GM18907 (cell line): ENCODE measurements around the gene CLDN16.

Source experiments
- ATAC-seq: cut with Tn5 transposase; IDR thresholded peaks from one replicate; pipeline ENCODE4 v1.9.1; 2021; ENCODE audit warnings: mild to moderate bottlenecking, moderate library complexity; ENCODE audit not compliant: unreplicated experiment

CLDN16 gene

DNA sequence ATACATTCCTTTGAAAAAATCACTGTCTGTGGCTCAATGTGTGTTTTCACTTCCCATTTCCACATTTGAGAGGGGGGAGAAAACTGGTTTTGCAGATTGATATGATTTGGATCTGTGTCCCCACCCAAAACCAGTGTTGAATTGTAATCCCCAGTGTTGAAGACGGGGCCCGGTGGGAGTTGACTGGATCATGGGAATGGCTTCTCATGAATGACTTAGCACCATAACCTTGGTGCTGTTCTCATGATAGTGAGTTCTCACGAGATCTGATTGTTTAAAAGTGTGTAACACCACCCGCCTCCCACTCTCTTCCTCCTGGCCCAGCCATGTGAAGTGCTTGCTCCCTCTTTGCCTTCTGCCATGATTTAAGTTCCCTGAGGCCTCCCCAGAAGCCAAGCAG is 45.7 kb downstream of the CLDN16 start:
- ATAC-seq: no peak

GRCh38 chr3:190435618-190436017 is 47.7 kb downstream of the CLDN16 start:
- no peak for ATAC-seq

- no peak for ATAC-seq
Observed at GRCh38 chr3:190436331-190436730, 48.4 kb downstream of the CLDN16 start.

- no peak for ATAC-seq
Observed at GRCh38 chr3:190442240-190442639, 54.3 kb downstream of the CLDN16 start.

DNA sequence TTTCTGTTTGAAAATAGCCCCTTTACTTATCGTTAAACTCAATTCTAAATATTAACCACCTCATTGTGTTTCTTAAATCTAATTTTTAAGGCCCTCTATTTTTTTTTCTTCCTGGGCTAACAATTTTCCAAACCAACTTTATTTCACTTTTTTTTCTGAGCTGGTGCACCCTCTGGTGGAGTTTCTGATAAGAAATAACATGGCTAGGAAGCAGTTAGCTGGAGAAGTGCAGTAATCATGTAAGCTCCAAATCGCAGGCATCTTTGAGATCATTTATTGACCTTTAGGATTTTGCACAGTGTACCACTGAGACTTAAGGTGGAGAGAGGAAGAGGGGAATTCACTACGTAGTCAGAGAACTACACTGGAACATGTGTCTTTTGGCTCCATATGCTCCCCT is 55.3 kb downstream of the CLDN16 start:
- no peak for ATAC-seq

GRCh38 chr3:190444006-190444405 is 56.0 kb downstream of the CLDN16 start:
- no peak for ATAC-seq

- ATAC-seq: no peak
Observed at GRCh38 chr3:190444576-190445145, 56.7 kb downstream of the CLDN16 start.

DNA sequence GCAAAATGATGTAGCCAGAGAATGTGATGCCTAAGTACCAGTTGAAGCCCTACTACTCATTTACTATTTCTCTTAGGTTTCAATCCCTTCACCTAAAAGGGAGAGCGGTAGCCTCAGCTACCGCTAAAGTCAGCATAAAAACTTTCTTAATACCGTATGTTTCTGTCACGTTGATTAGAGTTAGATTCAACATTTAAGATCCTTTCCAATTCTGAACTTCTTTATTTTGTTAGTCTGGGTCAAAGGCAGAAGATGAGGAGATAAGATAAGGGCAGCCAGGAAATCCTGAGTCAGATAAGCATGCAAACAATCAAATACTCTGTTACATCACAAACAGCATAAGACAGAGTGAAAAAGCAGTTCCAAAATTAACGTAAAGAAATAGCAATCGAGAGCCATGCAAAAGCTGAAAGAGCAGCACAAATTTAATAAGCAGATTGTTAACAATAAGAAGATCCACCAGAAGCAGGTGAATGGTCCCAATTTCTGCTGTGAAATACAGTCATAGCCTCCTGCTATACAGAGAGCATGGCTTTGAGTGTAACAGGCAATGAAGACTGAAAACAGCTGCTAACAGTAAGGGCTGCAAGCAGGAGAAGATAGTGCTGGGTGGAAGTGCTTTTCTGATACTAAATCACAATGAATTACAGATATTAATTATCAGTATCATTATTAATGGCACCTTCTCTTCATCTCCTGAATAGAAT is 58.8 kb downstream of the CLDN16 start:
- no peak for ATAC-seq

DNA sequence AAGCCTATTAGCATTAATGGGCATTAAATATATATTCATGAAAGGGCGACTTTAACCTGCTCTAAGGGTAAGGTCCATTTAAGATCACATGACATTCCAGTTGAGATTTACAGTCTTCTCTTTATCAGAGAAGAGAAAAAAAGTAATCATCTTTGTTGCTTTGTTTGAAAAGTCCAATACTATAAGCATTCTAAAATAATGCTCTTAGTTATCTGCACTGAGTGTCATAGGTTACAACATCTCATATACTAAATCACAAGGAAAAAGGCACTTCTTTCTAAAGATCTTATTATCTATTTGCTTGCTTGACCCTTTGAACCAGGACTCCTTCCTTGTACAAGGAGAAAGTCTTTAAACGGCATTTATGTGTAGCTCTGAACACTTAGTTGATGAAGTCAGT is 60.3 kb downstream of the CLDN16 start:
- no peak for ATAC-seq

- ATAC-seq: no peak
Observed at GRCh38 chr3:190449801-190450200, 61.8 kb downstream of the CLDN16 start, which contains the start of gene TMEM207. TMEM207 (minus strand) TSS chr3:190449901; CDS start chr3:190449809, 92 bp downstream.

- ATAC-seq: no peak
Observed at GRCh38 chr3:190455828-190456227, 67.9 kb downstream of the CLDN16 start.

DNA sequence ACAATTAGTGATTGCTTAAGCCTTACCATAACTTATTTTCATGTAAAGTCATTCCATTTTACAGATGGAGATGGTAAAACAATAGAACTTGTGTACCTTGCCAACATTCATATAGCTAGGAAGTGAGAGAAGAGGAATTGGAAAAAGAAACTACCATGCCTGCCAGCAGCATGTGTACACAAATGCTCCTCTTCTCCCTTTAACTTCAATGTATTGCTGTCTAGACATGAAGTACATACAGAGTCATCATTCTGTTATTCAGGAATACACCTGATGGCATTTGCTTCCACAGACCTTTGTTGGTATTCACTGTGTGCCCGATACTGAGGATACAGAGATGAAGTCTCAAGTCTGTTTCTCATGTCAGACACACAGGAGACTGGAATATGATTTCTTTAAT is 68.8 kb downstream of the CLDN16 start:
- ATAC-seq: no peak

DNA sequence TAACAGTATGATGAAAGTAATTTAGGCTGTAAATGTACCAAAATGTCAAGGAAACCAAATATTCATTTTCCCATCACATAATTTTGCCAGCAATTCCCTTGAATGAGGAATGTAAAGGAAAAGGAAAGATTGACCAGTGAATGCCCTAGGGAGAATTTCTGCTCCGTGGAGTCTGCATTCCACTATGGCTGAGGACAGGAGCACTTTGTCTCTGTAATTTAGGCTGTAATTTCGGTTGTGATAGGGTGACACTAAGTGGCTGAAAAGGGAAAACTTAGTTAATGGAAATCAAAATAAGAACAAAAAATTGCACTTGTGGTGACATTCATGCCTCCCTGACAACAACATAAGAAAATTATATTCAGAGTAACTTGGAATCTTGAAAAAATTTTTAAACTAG is 70.1 kb downstream of the CLDN16 start:
- no peak for ATAC-seq
